Measurements from ENCODE around the gene PACRG.

Gene PACRG

DNA sequence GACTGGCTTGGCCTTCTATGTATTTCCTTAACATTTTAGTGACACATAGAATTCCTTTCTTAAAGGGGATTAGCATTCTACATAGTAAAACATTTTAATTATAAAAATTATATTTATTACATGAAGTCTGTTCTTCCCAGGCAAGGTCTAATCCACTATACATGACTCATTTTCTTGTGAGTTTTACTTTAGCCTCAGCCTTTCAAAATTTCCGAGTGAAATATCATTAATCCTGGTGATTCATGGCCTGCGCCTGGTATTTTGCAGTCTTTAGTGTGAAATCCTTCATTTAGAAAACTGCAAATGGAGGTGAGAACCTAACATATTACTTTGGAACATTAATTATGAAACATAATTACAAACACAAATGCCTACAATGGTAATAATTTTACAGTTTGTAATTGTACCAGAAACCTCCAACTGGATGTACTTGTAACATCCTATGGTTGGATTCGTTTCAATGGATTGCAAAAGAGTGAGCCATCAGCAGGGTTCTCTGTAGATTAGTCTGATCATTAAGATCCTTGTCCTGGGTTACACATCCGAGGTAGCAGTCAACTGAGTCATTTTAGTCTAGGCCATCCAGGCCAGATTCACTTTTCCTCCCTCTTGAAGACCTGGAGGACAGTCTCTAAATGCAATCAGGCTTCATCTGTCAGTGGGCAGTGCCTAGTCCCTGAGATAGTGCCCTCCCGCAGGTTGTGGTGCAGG lies 272.0 kb downstream of the PACRG start:
- DNase-seq (ENCODE audit: low read depth in 1 of 2, low spot score in 1 of 2), result no peak

GRCh38 chr6:163001330-163001729 lies 273.6 kb downstream of the PACRG start:
- DNase-seq (ENCODE audit: low read depth in 1 of 2, low spot score in 1 of 2), result no peak

- no peak for DNase-seq (ENCODE audit: low read depth in 1 of 2, low spot score in 1 of 2)
These were observed 280.4 kb downstream of the PACRG start for GRCh38 chr6:163008186-163008585.

DNA sequence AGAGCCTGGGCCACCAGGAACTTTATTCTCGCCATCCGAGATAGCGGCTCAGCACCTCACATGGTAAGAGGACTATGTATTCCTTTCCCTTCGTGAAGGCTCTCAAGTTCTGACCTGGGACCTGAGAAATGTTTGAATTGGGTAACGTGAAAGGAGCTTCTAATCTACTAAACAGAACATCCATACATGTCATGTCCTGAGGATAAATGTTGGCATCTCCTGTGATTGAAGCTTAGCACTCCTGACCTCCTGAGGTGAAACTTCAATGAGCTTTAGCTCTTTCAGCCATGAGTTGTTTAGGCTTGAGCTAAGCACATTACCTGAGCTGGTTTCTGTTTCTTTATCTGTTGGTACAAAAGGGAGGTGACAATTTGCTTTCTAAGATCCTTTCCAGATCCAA lies 280.9 kb downstream of the PACRG start:
- DNase-seq (ENCODE audit: low read depth in 1 of 2, low spot score in 1 of 2), result no peak

DNA sequence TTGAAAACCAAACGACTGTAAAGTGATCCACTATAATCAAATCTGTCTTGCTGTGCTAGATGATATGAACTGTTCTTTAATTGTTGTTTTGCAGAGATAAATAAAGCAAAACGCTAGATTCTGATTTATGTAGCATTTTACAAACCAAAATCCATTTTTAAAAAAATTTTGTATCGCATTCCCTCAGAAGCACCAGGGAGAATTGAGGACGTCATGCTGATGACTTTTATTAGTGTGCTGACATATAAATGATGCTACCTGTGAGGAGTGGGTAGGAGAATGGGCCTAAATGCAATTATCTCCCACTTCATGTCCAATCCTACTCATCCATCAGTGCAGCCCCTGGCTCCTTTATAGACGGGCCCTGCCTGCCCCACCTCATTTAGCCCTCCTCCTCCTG lies 282.4 kb downstream of the PACRG start:
- DNase-seq (ENCODE audit: low read depth in 1 of 2, low spot score in 1 of 2), result no peak

DNA sequence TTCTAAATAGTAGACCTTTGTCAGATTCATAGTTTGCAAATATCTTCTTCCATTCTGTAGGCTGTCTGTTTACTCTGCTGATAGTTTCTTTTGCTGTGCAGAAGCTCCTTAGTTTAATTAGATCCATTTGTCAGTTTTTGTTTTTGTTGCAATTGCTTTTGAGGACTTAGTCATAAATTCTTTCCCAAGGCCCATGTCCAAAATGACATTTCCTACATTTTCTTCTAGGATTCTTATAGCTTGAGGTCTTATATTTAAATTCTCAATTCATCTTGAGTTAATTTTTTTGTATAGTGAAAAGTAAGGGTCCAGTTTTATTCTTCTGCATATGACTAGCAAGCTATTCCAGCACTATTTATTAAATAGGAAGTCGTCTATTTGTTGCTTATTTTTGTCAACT lies 287.0 kb downstream of the PACRG start:
- no peak for DNase-seq (ENCODE audit: low read depth in 1 of 2, low spot score in 1 of 2)

DNA sequence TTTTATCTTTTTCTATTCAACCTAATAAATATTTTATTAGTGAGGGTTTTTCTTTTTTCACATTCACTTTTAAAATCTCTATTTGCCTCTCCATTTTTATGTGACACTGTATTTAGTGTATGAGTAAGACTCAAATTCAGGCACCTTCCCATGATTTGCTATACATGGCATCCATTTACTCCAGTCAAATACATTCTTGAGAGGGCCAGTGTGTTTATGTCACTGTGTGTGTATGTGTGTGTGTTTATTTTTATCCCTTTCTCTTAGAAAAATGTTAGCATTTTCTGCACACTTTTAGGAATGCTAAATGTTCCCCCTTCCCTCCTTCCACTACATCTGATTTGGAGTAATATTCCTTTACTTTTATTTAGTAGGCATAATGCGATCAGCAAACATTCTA lies 290.0 kb downstream of the PACRG start:
- DNase-seq (ENCODE audit: low read depth in 1 of 2, low spot score in 1 of 2), result no peak

GRCh38 chr6:163019926-163020325 lies 292.2 kb downstream of the PACRG start:
- DNase-seq (ENCODE audit: low read depth in 1 of 2, low spot score in 1 of 2), result no peak

DNA sequence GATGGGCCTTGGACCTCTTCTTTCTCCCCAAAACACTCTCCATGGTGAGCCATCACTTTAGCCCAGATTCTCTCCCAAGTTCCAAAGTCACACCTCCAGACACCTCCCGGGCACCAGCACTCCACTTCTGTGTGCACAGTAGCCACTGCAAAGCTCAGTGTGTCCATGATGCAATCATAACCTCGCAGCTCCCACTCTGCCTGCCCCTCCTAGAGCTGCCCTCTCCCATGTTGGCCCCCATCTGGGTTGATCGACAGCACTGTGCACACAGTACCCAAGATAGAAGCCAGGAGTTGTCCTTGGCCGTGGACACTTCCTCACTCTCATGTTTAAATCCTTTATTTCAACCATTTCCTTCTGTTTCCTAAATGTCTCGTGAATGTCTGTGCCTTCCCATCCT lies 293.3 kb downstream of the PACRG start:
- DNase-seq (ENCODE audit: low read depth in 1 of 2, low spot score in 1 of 2), result no peak

GRCh38 chr6:163023700-163024099 lies 295.9 kb downstream of the PACRG start:
- DNase-seq (ENCODE audit: low read depth in 1 of 2, low spot score in 1 of 2), result no peak

- no peak for DNase-seq (ENCODE audit: low read depth in 1 of 2, low spot score in 1 of 2)
These were observed 299.1 kb downstream of the PACRG start for GRCh38 chr6:163026893-163027292.

DNA sequence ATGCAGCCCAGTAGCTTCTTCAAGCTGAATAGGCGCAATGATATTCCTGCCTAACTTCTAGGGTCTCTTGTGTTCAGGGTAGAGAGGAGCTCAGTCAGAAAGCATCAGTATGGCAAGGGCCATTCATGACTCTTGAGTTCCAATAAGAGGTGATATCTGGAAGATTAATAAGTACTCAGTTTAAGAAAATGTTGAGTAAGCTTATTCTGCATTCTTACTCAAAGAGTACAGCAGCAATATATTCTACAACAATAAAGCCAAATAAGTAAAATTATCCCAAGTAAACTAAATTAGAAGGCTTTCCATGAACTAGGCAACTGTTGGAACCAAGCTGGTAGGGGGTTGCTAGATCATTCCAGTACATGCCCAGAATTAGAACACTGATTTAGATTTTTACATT lies 303.2 kb downstream of the PACRG start:
- DNase-seq (ENCODE audit: low read depth in 1 of 2, low spot score in 1 of 2), result no peak

DNA sequence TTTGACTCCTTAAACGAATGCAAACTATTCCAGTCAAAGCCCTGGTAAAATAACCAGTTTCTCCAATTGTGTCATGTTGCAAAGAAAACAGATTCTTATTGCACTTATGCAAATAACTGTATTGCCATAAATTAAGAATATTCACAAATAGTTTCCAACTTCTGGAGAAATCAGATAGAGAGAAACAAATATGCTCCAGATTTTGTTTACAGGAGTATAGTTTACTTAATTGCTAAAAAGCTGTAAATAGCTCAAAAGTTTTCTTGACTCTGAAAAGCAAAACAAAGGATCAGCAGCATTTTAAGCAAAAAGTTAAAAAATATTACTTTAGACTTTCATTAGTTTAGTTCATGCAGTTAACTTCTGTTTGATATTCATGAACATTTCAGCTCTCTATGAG lies 304.2 kb downstream of the PACRG start:
- no peak for DNase-seq (ENCODE audit: low read depth in 1 of 2, low spot score in 1 of 2)

DNA sequence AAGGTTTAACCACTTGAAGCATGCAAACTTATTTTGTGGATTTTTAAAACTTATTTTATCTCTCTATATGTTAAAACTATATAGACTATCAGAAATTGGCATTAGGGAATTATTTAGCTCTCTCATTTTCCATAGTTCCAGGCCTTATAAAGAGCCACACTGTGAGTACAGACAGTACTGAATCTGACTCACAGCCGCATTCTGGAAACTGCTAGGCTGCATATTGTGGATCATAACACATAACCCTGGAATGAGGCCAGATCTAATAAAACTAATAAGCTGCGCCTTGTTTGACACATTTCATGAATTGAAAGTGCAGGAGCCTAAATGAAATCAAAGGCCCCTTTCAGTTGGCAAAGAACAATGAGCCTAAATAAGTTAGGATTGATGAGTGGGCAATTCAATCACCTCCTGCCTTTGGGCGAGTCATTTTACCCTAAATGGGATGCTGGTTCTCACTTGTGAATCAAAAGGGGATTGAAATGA lies 308.4 kb downstream of the PACRG start:
- DNase-seq (ENCODE audit: low read depth in 1 of 2, low spot score in 1 of 2), result no peak

DNA sequence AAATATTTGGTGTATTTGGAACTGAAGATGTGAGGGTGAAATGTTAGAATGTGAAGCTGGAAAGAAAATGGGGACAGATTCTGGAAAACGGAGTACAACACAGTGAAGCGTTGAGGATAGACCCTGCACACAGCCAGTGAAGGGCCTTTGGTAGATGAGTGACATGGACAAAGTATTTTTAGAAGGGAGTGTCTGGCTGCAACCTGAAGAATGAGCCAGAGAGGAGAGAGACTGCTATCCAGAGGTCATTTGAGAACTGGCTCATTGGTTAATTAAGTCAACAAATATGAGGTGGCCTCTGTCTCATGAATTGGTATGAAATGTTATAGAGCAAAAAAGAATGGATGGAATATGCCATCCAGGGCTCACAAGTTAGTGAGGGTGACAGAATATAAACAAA lies 310.5 kb downstream of the PACRG start:
- DNase-seq (ENCODE audit: low read depth in 1 of 2, low spot score in 1 of 2), result no peak

GRCh38 chr6:163048345-163048744 lies 320.6 kb downstream of the PACRG start:
- no peak for DNase-seq (ENCODE audit: low read depth in 1 of 2, low spot score in 1 of 2)

- no peak for DNase-seq (ENCODE audit: low read depth in 1 of 2, low spot score in 1 of 2)
These were observed 326.0 kb downstream of the PACRG start for GRCh38 chr6:163053667-163054344.

- no peak for DNase-seq (ENCODE audit: low read depth in 1 of 2, low spot score in 1 of 2)
These were observed 326.9 kb downstream of the PACRG start for GRCh38 chr6:163054641-163055040.

GRCh38 chr6:163057260-163057659 lies 329.5 kb downstream of the PACRG start:
- DNase-seq (ENCODE audit: low read depth in 1 of 2, low spot score in 1 of 2), result no peak

- no peak for DNase-seq (ENCODE audit: low read depth in 1 of 2, low spot score in 1 of 2)
These were observed 335.0 kb downstream of the PACRG start for GRCh38 chr6:163062790-163063189.

GRCh38 chr6:163063561-163063960 lies 335.8 kb downstream of the PACRG start:
- no peak for DNase-seq (ENCODE audit: low read depth in 1 of 2, low spot score in 1 of 2)

DNA sequence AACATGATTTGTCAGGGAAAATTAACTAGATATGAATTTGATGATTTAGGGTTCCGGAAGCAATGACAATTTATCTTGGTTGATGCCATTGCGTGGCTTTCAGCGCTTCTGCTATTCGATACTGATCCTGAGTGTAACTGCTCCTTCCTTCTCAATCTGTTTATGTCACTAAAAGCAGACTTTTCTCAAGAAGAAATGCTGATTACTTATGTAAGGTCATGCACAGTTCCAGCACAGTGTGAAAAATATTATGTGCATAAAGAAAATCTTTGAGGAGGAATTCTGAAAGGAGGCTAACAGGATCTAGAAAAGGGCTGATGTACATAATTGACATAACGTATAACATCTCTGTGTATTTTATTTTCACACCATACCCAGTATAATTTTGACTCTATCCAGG lies 336.6 kb downstream of the PACRG start:
- no peak for DNase-seq (ENCODE audit: low read depth in 1 of 2, low spot score in 1 of 2)

- no peak for DNase-seq (ENCODE audit: low read depth in 1 of 2, low spot score in 1 of 2)
These were observed 338.4 kb downstream of the PACRG start for GRCh38 chr6:163066200-163066599.

Data from stimulated activated CD4-positive, alpha-beta T cell treated with anti-CD3 and anti-CD28 coated beads, Interleukin-15, amount 100 ng/mL, for 1 hour (primary cell).